ENCODE measurements around the gene MYZAP.

MYZAP gene

DNA sequence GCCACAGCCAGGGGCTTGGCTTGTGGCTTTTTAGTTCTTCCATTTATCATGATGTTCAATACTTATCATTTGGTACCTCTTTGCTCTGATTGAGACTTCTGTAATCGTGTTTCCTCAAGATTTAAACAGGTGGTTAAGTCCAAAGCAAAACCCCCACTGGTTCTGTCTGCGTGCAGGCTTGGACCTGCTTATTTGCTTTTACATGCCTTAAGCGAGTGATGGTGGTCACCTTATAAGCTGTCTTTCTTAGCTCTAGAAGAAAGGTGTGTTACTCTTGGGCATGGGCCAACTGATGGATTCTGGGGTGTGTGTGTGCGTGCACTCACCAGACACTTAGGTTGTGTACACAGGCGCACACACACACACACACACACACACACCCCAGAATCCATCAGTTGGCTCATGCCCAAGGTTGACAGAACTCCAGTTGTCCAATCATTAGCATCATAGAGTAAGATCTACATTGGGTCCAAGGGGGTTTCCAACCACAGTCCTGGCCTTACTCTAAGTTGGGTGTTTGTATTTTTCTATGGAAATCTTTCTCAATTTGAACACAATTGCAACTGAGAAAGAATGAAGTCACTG lies 1.2 kb downstream of the MYZAP start:
- TF ChIP-seq POLR2AphosphoS5 (IDR thresholded peaks at IDR 0.05; ENCODE audit: low read depth, low read length) = no peak
- no peak for TF ChIP-seq SIN3A (IDR thresholded peaks at IDR 0.05; ENCODE audit: borderline replicate concordance, insufficient read depth, low read length)
- TF ChIP-seq FOXP2 (optimal IDR thresholded peaks at IDR 0.05; ENCODE audit: borderline replicate concordance, extremely low read depth, extremely low read length, insufficient read depth) = no peak
- no peak for TF ChIP-seq TAF1 (IDR thresholded peaks at IDR 0.05; ENCODE audit: borderline replicate concordance, insufficient read depth, low read length)
- no peak for TF ChIP-seq REST (IDR thresholded peaks at IDR 0.05; ENCODE audit: insufficient read depth in 1 of 2, low read depth in 2 of 2, low read length in 2 of 2)

GRCh38 chr15:57594479-57594878 lies 2.8 kb downstream of the MYZAP start:
- TF ChIP-seq FOXP2 (optimal IDR thresholded peaks at IDR 0.05; ENCODE audit: borderline replicate concordance, extremely low read depth, extremely low read length, insufficient read depth) (no peak), POLR2AphosphoS5 (IDR thresholded peaks at IDR 0.05; ENCODE audit: low read depth, low read length) (no peak), REST (IDR thresholded peaks at IDR 0.05; ENCODE audit: insufficient read depth in 1 of 2, low read depth in 2 of 2, low read length in 2 of 2) (no peak), SIN3A (IDR thresholded peaks at IDR 0.05; ENCODE audit: borderline replicate concordance, insufficient read depth, low read length) (no peak), TAF1 (IDR thresholded peaks at IDR 0.05; ENCODE audit: borderline replicate concordance, insufficient read depth, low read length) (no peak)

DNA sequence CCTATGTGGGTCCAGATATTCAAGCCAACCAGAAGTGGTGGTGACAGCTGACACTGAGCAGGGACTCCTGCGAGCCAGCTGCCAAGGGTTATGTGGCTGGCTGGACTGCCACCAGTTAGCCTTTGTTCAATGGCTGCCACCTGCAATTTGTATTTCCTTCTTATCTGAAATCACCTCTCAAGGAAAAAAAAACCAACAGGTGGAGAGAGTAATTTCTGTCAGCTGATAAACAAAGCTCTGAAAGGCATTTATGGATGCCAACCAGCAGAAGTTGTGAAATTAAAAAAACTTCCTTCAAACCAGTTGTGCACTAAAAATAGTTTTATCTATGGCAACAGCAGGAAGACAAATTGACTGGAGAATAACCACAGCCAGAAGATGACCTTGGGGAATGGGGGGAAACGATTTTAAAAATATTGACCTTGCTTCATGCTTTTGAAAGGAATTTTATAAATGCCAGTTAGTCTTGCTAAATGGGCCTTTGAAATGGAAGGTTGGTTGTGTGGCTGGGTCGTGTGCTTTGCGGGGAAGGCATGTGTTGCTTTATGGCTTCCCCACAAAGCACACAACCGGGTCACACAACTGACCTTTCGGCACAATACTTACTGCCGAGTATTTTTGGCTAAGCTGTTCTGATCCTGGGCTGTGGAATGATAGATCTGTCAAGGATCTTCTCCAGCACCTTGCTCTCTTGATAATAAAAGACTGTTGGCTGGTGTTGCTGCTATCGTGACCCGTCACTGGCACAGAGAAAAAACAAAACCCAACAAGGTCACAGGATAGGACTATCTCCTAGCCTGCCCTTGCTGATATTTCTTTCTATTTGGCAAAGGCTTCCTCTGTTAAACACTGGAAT lies 3.5 kb downstream of the MYZAP start:
- no peak for TF ChIP-seq POLR2AphosphoS5 (IDR thresholded peaks at IDR 0.05; ENCODE audit: low read depth, low read length)
- TF ChIP-seq SIN3A (IDR thresholded peaks at IDR 0.05; ENCODE audit: borderline replicate concordance, insufficient read depth, low read length) = no peak
- no peak for TF ChIP-seq REST (IDR thresholded peaks at IDR 0.05; ENCODE audit: insufficient read depth in 1 of 2, low read depth in 2 of 2, low read length in 2 of 2)
- TF ChIP-seq FOXP2 (optimal IDR thresholded peaks at IDR 0.05; ENCODE audit: borderline replicate concordance, extremely low read depth, extremely low read length, insufficient read depth) = no peak
- TF ChIP-seq TAF1 (IDR thresholded peaks at IDR 0.05; ENCODE audit: borderline replicate concordance, insufficient read depth, low read length) = no peak

DNA sequence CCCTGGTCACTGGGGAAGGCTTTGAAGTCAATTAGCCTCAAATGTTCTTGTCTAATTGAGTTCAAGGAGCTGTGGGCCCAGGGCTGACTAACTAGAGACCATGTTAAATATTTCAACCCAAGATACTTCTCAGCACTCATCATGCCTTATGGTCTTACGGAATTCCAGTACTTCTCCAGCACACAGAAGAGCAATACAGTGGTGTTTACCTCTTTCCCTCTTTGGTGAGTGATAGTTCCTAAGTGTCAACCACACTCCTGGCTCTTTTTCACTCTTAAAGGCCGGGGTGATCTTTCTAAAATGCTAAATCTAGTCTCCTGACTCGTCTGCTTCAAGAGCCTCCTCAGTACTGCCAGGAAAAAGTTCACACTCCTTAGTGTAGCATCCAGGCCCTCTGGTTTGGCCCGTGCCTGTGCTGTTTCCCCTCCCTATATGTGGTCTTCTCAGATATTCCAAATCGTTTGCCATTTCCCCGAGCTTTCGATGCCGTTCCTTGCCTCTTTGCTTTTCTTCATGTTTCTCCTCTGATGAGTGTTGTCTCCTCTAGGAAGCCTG lies 4.7 kb downstream of the MYZAP start:
- TF ChIP-seq FOXP2 (optimal IDR thresholded peaks at IDR 0.05; ENCODE audit: borderline replicate concordance, extremely low read depth, extremely low read length, insufficient read depth) = no peak
- no peak for TF ChIP-seq REST (IDR thresholded peaks at IDR 0.05; ENCODE audit: insufficient read depth in 1 of 2, low read depth in 2 of 2, low read length in 2 of 2)
- TF ChIP-seq TAF1 (IDR thresholded peaks at IDR 0.05; ENCODE audit: borderline replicate concordance, insufficient read depth, low read length) = no peak
- TF ChIP-seq SIN3A (IDR thresholded peaks at IDR 0.05; ENCODE audit: borderline replicate concordance, insufficient read depth, low read length) = no peak
- no peak for TF ChIP-seq POLR2AphosphoS5 (IDR thresholded peaks at IDR 0.05; ENCODE audit: low read depth, low read length)
